NCI-H526 treated with DMSO at 0.1 percent for 48 hours (cell line): ENCODE data around the gene FMC1.
A peak's percentile ranks its signal among the peaks of the same experiment; 100 is the strongest.
"Not testable (repeated sequence)": the region's sequence is repeated elsewhere in the genome, so short reads cannot be mapped to it uniquely, and the experiment has no call there.

Experiments
- DNase-seq: peaks from one replicate; lab custom pipeline; 2025; lab: John Stamatoyannopoulos, UW

Gene FMC1

DNA sequence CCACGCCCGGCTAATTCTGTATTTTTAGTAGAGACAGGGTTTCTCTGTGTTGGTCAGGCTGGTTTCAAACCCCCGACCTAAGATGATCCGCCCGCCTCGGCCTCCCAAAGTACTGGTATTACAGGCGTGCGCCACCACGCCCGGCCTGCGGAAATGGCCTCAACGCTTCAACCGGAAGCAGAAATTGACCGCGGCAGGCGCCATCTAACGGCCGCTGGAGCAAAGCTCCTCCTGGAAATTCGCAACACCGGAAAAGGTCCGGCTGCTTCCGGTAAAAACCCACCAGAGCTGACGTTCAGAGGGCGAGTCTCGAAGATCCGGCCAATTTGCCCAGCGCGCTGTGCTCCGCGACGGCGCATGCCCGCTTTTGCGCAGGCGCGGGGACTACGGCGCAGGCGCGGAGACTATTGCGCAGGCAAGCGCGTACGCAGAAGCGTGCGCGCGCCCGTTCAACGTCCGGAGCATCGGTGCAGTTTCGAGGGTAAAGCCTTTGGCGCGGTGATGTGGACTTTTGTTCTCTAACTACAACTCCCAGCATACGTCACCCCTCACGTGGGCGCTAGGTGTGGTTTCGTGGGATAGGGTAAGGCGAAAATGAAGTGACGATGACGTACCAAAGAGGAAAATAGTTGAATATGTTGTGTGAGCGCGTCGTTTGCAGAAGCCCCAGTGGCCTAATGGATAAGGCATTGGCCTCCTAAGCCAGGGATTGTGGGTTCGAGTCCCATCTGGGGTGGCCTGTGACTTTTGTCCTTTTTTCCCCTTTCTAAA is 915 bp upstream of the FMC1 start:
- DNase-seq, result peak; percentile 99

DNA sequence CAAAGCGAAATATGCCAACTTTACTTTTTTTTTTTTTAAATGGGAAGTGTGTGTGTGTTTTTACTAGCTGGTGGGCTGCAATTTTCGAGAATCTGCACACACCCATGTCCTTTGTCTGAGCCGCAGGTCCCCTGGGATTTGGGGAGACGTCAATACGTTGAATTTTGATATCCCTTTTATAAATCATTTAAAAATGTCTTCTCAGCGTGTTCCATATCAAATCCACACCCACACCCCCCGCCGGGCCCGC is 404 bp upstream of the FMC1 start:
- no peak for DNase-seq

- DNase-seq, result no peak
These were observed 664 bp downstream of the FMC1 start for GRCh38 chr7:139341776-139342226.

DNA sequence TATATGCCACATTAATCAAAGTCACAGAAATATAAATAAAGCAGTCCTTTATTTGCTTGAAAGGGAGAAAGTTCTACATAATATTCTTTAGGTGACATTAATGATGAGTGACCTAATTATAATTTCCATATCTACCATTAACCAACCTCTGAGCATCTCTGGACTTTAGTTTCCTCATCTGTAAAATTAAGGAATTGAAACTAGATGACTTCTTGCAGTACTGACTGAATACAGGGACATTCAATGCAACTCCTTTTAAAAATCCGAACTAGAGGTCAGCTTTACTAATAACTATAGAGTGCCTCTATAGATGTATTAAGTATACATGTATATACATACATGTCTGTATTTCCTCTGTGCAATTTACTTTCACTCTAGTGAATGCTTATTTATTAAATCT is 3.9 kb downstream of the FMC1 start:
- no peak for DNase-seq

GRCh38 chr7:139351027-139351426 is 9.9 kb downstream of the FMC1 start:
- DNase-seq, result no peak

DNA sequence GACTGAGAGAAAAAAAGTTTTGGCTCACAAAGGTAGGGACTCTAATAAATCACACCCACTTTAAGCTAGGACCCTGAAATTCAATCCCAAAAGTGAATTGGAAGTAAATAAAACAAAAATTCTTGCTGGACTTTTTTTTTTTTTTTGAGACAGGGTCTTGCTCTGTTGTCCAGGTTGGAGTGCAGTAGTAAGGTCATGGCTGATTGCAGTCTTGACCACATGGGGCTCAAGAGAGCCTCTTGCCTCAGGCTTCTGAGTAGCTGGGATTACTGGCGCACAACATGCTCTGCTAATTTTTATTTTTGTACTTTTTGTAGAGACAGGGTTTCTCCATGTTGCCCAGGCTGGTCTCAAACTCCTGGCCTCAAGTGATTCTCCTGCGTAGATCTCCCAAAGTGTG is 13.6 kb downstream of the FMC1 start:
- DNase-seq, result no peak

GRCh38 chr7:139355320-139355719 is 14.2 kb downstream of the FMC1 start:
- no peak for DNase-seq

DNA sequence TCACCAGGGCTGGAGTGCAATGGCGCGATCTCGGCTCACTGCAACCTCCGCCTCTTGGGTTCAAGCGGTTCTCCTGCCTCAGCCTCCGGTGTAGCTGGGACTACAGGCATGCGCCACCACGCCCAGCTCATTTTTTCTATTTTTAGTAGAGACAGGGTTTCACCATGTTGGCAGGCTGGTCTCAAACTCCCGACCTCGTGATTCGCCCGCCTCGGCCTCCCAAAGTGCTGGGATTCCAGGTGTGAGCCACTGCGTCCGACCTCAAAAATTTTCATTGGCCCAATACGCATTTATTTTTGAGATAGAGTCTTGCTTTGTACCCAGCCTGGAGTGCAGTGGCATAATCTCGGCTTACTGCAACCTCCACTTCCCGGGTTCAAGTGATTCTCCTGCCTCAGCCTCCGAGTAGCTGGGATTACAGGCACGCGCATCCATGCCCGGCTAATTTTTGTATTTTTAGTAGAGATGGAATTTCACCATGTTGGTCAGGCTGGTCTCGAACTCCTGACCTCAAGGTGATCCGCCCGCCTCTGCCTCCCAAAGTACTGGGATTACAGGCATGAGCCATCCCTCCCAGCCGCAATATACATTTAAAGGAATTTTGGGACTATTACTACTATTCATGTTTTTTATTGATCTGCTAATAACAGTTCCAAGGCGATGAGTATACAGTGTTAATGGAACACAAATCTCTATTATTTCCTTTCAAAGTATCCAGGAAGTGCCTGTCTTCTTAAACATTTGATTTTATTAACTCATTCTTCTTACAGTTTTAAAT is 16.8 kb downstream of the FMC1 start:
- DNase-seq, result not testable (repeated sequence)

- DNase-seq, result no peak
These were observed 17.6 kb downstream of the FMC1 start for GRCh38 chr7:139358541-139359365.

DNA sequence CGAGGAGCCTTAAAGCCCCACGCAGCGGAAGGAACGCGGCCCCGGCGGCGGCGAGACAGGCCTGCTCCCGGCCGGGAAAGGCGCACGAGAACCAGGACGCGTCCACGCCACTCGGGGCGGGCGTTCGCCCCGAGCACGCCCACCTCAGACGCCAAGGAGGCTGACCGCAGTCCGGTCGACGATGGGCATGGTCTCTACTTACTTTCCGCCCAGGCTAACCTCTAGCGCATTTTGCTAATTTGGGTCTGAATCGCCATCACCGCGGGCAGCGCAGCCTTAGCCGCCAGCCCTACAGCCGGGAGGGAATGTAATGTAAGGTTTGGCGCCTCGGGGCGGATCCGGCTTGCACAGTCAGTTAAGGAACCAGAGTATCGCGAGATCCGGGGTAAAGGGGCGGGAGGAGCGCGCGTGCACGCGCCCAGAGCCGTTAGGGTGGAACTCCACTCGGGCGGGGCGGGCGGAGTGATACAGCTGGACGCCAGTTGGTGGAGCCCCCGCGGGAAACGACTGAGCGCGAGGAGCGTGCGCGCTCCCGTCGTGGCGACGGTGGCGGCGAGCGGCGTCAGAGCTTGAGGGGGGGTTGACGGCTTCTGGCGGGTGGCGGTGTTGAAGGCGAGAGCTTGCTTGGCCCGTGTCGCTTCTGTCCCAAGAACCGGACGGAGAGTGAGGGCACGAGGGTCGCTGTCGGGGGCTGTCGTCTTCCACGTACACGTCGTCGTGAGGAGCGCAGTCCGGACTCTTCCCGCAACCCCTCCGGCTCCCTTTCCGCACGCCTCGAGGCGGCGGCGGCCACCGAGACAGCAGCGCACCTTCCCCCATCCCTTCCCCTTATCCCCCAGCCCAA is 18.5 kb downstream of the FMC1 start, which contains the start of gene LUC7L2:
Gene LUC7L2, plus strand, starts transcription at position 529 of the 844 bp plus-strand sequence. CDS start 368 bp downstream, outside the sequence.
- DNase-seq, result peak; percentile 99

DNA sequence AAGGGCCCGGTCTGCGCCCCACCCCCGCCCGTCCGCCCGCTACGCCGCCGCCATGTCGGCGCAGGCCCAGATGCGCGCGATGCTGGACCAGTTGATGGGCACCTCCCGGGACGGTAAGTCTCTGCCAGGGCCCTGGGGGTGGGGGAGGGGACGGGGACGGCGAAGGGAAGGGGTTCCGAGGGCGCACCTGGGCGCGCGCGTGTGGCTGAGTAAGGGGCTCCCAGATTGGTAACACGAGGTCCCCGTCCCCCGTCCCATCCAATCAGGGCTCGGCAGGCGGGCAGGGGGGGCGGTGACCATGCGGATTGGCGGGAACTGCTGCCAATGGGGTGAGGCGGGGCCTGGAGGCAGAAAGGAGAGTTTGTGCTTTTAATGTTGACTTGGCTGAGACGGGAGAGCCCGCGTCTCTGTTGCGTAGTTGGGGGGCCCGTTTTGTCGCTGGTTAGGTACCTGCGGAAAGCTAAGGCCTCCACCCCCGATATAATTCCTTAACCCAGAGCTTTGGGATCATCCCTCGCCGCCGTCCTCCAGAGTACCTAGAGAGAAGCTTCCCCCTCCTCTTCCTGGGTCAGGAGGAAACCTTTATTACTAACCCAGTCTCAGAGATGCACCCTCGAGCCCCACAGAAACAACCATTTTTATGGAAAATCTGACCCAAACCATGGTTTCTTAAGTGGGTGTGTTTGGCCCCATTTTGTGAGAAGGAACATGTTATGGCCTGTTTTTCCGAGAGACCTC is 19.2 kb downstream of the FMC1 start:
- DNase-seq, result peak; percentile 98

GRCh38 chr7:139360948-139361307 is 19.8 kb downstream of the FMC1 start:
- no peak for DNase-seq

DNA sequence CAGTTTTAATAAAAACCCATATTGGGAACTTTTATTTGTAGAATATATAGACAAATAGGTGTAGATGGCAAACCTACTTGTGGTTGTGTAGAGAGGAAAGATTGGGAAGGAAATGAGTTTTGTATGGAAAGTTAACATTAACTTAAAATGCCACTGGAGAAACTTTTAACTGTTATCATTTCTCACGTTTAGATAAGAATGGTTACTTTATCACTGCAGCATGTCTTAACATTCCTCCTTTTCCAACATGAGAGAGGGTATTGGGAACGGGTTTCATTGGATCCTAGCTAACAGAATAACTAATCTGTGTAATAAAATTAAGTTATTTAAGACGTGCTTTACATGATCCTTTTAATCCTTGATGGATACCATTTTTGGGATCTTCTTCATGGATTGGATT is 20.4 kb downstream of the FMC1 start:
- no peak for DNase-seq

GRCh38 chr7:139362302-139362701 is 21.2 kb downstream of the FMC1 start:
- DNase-seq, result no peak

- no peak for DNase-seq
These were observed 21.8 kb downstream of the FMC1 start for GRCh38 chr7:139362981-139363380.

DNA sequence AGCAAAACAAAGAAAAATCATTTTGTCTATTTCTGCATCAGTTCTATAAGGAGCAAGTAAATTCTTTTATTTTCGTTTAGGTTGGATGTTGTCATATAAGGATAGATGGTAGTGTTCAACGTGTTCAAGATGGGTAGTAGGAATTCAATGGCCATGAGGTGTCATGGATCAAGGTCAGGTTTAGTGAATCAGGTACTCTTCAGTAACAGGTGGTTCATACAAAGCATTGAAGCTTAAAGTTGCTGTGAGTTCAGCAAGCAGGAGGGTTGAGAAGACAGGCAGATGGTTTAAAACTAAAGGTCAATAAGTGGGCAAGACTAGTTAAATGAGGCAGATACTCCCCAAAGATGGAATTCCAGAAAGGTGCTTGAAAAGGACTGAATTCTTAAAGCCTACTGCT is 24.2 kb downstream of the FMC1 start:
- DNase-seq, result no peak

- DNase-seq, result no peak
These were observed 25.3 kb downstream of the FMC1 start for GRCh38 chr7:139366400-139366799.

DNA sequence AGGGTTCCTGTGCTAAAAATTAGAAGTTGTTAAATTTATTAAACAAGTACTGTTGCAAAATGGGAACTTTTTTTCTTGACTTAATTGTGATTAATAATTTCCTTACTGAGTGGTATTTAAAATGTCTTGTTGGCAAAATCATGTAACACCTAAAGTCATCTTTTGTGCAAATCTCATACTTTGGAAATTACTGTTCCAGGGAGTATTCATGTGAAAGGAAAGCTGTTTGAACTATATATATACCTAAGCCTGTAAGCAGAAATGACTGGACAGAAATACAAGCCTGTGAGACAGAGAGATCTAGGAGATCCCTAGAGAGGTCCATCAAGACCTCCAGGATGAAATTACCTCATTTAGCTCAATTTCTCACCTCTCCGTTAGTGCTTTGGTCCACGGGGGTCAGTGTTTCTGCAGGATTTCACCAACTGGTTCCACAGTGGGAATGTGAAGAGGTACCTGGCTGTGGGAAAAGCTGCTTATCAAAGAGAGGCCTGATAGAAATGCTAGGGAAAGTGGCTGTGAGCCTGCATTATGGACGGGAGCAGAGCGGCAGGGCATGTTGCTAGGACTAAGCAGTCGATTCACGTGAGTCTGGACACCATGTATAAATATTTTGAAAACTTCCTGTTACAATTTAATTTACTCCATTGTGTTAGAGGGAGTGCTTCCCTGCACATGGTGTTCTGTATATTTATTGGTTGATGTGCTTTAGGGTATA is 26.5 kb downstream of the FMC1 start:
- no peak for DNase-seq

DNA sequence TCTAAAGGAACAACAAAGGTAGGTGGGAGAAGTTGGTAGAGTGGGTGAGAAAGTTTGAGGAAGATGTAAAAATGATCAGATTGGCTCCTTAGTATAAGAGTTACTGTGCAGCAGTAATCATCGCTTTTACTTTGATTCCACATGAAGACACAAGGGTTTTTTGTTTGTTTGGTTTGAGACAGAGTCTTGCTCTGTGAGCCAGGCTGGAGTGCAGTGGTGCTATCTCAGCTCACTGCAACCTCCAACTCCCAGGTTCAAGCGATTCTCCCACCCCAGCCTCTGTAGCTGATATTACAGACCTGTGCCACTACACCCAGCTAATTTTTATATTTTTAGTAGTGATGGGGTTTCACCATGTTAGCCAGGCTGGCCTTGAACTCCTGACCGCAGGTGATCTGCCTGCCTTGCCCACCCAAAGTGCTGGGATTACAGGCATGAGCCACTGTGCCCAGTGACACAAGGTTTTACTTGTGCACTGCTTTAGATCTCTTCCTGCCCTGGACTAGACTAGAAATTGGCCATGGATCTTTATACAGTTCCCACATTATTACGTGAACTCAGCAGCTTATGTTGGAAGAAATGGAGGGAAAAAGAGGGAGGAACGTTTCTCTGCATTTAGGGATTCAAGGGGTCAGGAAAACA is 29.3 kb downstream of the FMC1 start:
- no peak for DNase-seq

- DNase-seq, result no peak
These were observed 29.8 kb downstream of the FMC1 start for GRCh38 chr7:139370943-139371313.
